NCI-H2081 (cell line): Measurements from ENCODE around the gene TOX3.

Source experiments
- DNase-seq, 2 experiments: peaks; one replicate each; lab custom pipeline; 2025; lab: John Stamatoyannopoulos, UW

TOX3 gene

GRCh38 chr16:52537516-52537915 lies 9.4 kb downstream of the TOX3 start:
- no peak for DNase-seq

- DNase-seq, result no peak
These were observed 11.9 kb downstream of the TOX3 start for GRCh38 chr16:52535076-52535475.

GRCh38 chr16:52533296-52533695 lies 13.6 kb downstream of the TOX3 start:
- no peak for DNase-seq

GRCh38 chr16:52532384-52532783 lies 14.6 kb downstream of the TOX3 start:
- no peak for DNase-seq

GRCh38 chr16:52529226-52529625 lies 17.7 kb downstream of the TOX3 start:
- no peak for DNase-seq

- DNase-seq, result no peak
These were observed 18.4 kb downstream of the TOX3 start for GRCh38 chr16:52528393-52529065.

GRCh38 chr16:52526830-52527229 lies 20.1 kb downstream of the TOX3 start:
- no peak for DNase-seq

GRCh38 chr16:52526116-52526828 lies 20.7 kb downstream of the TOX3 start:
- no peak for DNase-seq

- DNase-seq, result no peak
These were observed 25.4 kb downstream of the TOX3 start for GRCh38 chr16:52521570-52521969.

- no peak for DNase-seq
These were observed 28.1 kb downstream of the TOX3 start for GRCh38 chr16:52518884-52519283.

GRCh38 chr16:52515068-52515671 lies 31.8 kb downstream of the TOX3 start:
- DNase-seq, result peak; percentile 17 to 64

- DNase-seq, result no peak
These were observed 34.5 kb downstream of the TOX3 start for GRCh38 chr16:52512297-52512987.

- DNase-seq, result no peak
These were observed 45.2 kb downstream of the TOX3 start for GRCh38 chr16:52501746-52502145.

GRCh38 chr16:52500963-52501362 lies 46.0 kb downstream of the TOX3 start:
- no peak for DNase-seq

GRCh38 chr16:52499060-52499440 lies 47.9 kb downstream of the TOX3 start:
- DNase-seq, result no peak

GRCh38 chr16:52498328-52499059 lies 48.4 kb downstream of the TOX3 start:
- peak in 1 of 2 experiments; percentile 6 for DNase-seq

GRCh38 chr16:52497067-52497816 lies 49.7 kb downstream of the TOX3 start:
- peak; percentile 82 to 96 for DNase-seq

GRCh38 chr16:52496051-52496876 lies 50.7 kb downstream of the TOX3 start:
- DNase-seq, result peak; percentile 70 to 96

- peak in 1 of 2 experiments; percentile 4 for DNase-seq
These were observed 52.3 kb downstream of the TOX3 start for GRCh38 chr16:52494621-52495020.

- DNase-seq, result no peak
These were observed 52.8 kb downstream of the TOX3 start for GRCh38 chr16:52494145-52494544.
